GM12878 (cell line): ENCODE data around the gene NUMB. TPM values are rescaled to one million over a fixed set of nuclear protein-coding genes. Genes with fewer than 3 reads are reported as not detected.

Source experiments
- ATAC-seq: fragments of 200-7000 bp; cut with Tn5 transposase; 3 replicates; pipeline ENCODE4 v1.9.1; 2020; ENCODE audit warnings: mild to moderate bottlenecking, moderate library complexity
- BruUV-seq: library from RNA; stranded (reverse); fragments of 400-500 nt; replicated peaks from 2 replicates; lab custom pipeline; 2021; lab: Mats Ljungman, UMichigan
- CTCF ChIA-PET: fragments of 300-600 bp; sonication (Branson Sonifier 250); formaldehyde crosslinking; extraction: SDS; loops from one replicate; lab custom pipeline; 2021; ENCODE audit warnings: inconsistent platforms; lab: Yijun Ruan, JAX
- POLR2A ChIA-PET: fragments of 350-600 bp; formaldehyde crosslinking; extraction: SDS; loops from one replicate; lab custom pipeline; 2021; ENCODE audit warnings: inconsistent platforms; lab: Charles Lee
- RAD21 ChIA-PET: fragments of 300-600 bp; sonication (Branson Sonifier 250); formaldehyde crosslinking; loops from one replicate; lab custom pipeline; 2023; ENCODE audit warnings: antibody characterized with exemption; ENCODE audit not compliant: unreplicated experiment; lab: Charles Lee
- SMC1A ChIA-PET: fragments of 300-600 bp; sonication (Branson Sonifier 250); formaldehyde crosslinking; loops from one replicate; lab custom pipeline; 2023; ENCODE audit not compliant: unreplicated experiment, uncharacterized antibody; lab: Charles Lee
- DNase-seq: peaks from one replicate; pipeline ENCODE4 v3.0.0-alpha.2; 2011; ENCODE audit warnings: low read depth, low spot score
- FAIRE-seq: peaks from 3 replicates; lab custom pipeline; 2011; peaks lifted over from hg19 to GRCh38; lab: Jason Lieb, UNC
- H2AFZ ChIP-seq: 2 replicates; pipeline ENCODE4 v1.6.0; 2011; ENCODE audit warnings: low read depth, low read length, control low read depth; ENCODE audit not compliant: control insufficient read depth
- H3K27ac ChIP-seq: 2 replicates; pipeline ENCODE4 v1.5.1; 2011; ENCODE audit warnings: control low read depth; ENCODE audit not compliant: control insufficient read depth, insufficient read depth
- H3K27me3 ChIP-seq, 2 experiments: replicated peaks in 1 of 2; 2 replicates each; pipeline versions ENCODE4 v1.6.0 to v1.6.1; 2011; ENCODE audit warnings: low read length in 1 of 2; ENCODE audit not compliant: control insufficient read depth in 2 of 2, insufficient read depth in 2 of 2
- H3K36me3 ChIP-seq, 2 experiments: 2 replicates each; pipeline ENCODE4 v1.5.1; 2011; ENCODE audit warnings: low read length in 1 of 2; ENCODE audit not compliant: control insufficient read depth in 2 of 2, insufficient read depth in 2 of 2
- H3K4me1 ChIP-seq: 2 replicates; pipeline ENCODE4 v1.6.1; 2011; ENCODE audit warnings: mild to moderate bottlenecking, low read length, moderate library complexity, mixed read lengths; ENCODE audit not compliant: control insufficient read depth, insufficient read depth
- H3K4me2 ChIP-seq: 2 replicates; pipeline ENCODE4 v1.6.0; 2011; ENCODE audit warnings: control low read depth; ENCODE audit not compliant: control insufficient read depth, insufficient read depth
- H3K4me3 ChIP-seq: fragments of 200-600 bp; sonication (generic); 2 replicates; pipeline ENCODE4 v1.5.1; 2016
- H3K79me2 ChIP-seq: 2 replicates; pipeline ENCODE4 v1.6.0; 2011; ENCODE audit warnings: low read length; ENCODE audit not compliant: control insufficient read depth, insufficient read depth
- H3K9ac ChIP-seq: 2 replicates; pipeline ENCODE4 v1.8.0; 2011; ENCODE audit warnings: low read length, control low read depth, mixed read lengths; ENCODE audit not compliant: control insufficient read depth, insufficient read depth
- H3K9me3 ChIP-seq: replicated peaks from 3 replicates; pipeline ENCODE4 v1.5.1; 2011; ENCODE audit warnings: mild to moderate bottlenecking, low read length; ENCODE audit not compliant: control insufficient read depth, insufficient read depth
- H4K20me1 ChIP-seq: 2 replicates; pipeline ENCODE4 v1.6.0; 2011; ENCODE audit not compliant: control insufficient read depth, insufficient read depth
- BMI1 ChIP-seq: fragments of 450-650 bp; IDR thresholded peaks from 2 replicates; pipeline ENCODE4 v1.6.1; 2016; ENCODE audit warnings: mild to moderate bottlenecking, moderate library complexity, borderline replicate concordance
- CREB1 ChIP-seq: IDR thresholded peaks from 2 replicates; pipeline ENCODE4 v1.6.1; 2012; ENCODE audit warnings: low read depth, mild to moderate bottlenecking, inconsistent platforms
- E2F4 ChIP-seq: IDR thresholded peaks from 2 replicates; pipeline ENCODE4 v1.6.1; 2012; ENCODE audit warnings: low read depth, low read length, improper control_type of control experiment
- FOXK2 ChIP-seq: fragments of 450-650 bp; IDR thresholded peaks from 2 replicates; pipeline ENCODE4 v1.6.1; 2017; ENCODE audit warnings: mild to moderate bottlenecking, moderate library complexity
- KDM1A ChIP-seq: fragments of 200-600 bp; sonication (generic); IDR thresholded peaks from 2 replicates; pipeline ENCODE4 v1.6.1; 2016; ENCODE audit warnings: borderline replicate concordance
- MXI1 ChIP-seq: fragments of 150-350 bp; IDR thresholded peaks from 2 replicates; pipeline ENCODE4 v1.6.1; 2011; ENCODE audit warnings: low read depth, mild to moderate bottlenecking, inconsistent platforms, low read length, improper control_type of control experiment
- NRF1 ChIP-seq: conservative IDR thresholded peaks from 2 replicates; pipeline ENCODE4 v1.6.1; 2011; ENCODE audit warnings: mild to moderate bottlenecking, low read depth, low read length, improper control_type of control experiment
- RELA ChIP-seq: fragments of 450-650 bp; IDR thresholded peaks from 2 replicates; pipeline ENCODE4 v1.8.0; 2014; ENCODE audit warnings: borderline replicate concordance; ENCODE audit not compliant: partially characterized antibody
- SMAD1 ChIP-seq: fragments of 450-650 bp; IDR thresholded peaks from 2 replicates; pipeline ENCODE4 v1.6.1; 2018; ENCODE audit warnings: mild to moderate bottlenecking, low read depth; ENCODE audit not compliant: partially characterized antibody
- SPI1 ChIP-seq: IDR thresholded peaks from 2 replicates; pipeline ENCODE4 v1.6.1; 2011; ENCODE audit warnings: low read depth, mild to moderate bottlenecking, low read length, moderate library complexity, borderline replicate concordance; ENCODE audit not compliant: insufficient read depth
- SRF ChIP-seq, 2 experiments: IDR thresholded peaks; 2 replicates each; pipeline ENCODE4 v1.6.1; 2011; ENCODE audit warnings: low read depth in 2 of 2, low read length in 2 of 2, mild to moderate bottlenecking in 1 of 2, moderate library complexity in 1 of 2
- TCF7 ChIP-seq: IDR thresholded peaks from 2 replicates; pipeline ENCODE4 v1.6.1; 2014; ENCODE audit warnings: antibody characterized with exemption, borderline replicate concordance
- WGBS: methylation state at CpG from one replicate; pipeline ENCODE4 v1.1.6; 2016; ENCODE audit warnings: low lambda C conversion rate; ENCODE audit not compliant: insufficient replicate concordance, insufficient coverage; ENCODE audit errors: missing lambda C conversion rate; 5-methylcytosine and 5-hydroxymethylcytosine counted together
- in situ Hi-C: fragments of 300-500 bp; cut with MboI; formaldehyde crosslinking; loops from 9 replicates; pipeline ENCODE4 v1.14.3; 2018; ENCODE audit warnings: mixed read lengths
- intact Hi-C: fragments of 100-400 bp; cut with micrococcal nuclease; formaldehyde crosslinking; loops from one replicate; pipeline ENCODE4 v1.14.2; 2022; ENCODE audit not compliant: unreplicated experiment
- polyA plus RNA-seq, 11 experiments: library from polyadenylated mRNA; depleted of rRNA in 4 of 11; unstranded in 6 of 11; stranded (reverse) in 5 of 11; fragments of >200 nt; fragmentation: Nextera tagmentation in 4 of 11; fragmentation: Illumina TruSeq in 1 of 11; extraction: Ambion mirVana in 4 of 11; extraction: Trizol in 1 of 11; gene quantifications; 1 replicate in 1 of 11; 2 replicates in 10 of 11; pipeline versions ENCODE4 v1.2.1 to v1.2.3, GENCODE V29; 2011 to 2016; ENCODE audit warnings: inconsistent platforms in 2 of 11, missing spikeins in 2 of 11, low read depth in 1 of 11
- total RNA-seq, 4 experiments: library from RNA; depleted of rRNA in 3 of 4; stranded (reverse); fragments of >200 nt in 3 of 4; fragmentation: Illumina TruSeq in 1 of 4; extraction: Trizol in 1 of 4; gene quantifications; 2 replicates each; pipeline versions ENCODE4 v1.2.1 to v1.2.3, GENCODE V29; 2013 to 2021
- TF ChIP-seq, protein P1 (sequence below): IDR thresholded peaks from 2 replicates; pipeline ENCODE4 v1.6.1; 2012; ENCODE audit warnings: low read length, inconsistent platforms
- TF ChIP-seq, protein P2 (sequence below): fragments of 450-650 bp; conservative IDR thresholded peaks from 2 replicates; pipeline ENCODE4 v1.6.1; 2017; ENCODE audit warnings: mild to moderate bottlenecking, moderate library complexity

Gene NUMB
- total and polyA plus RNA-seq, 10 of the 15 experiments (the other 5 are each of a cell fraction or from before 2014, with no cell fraction given), result 22.0 to 147 (median 48.9) TPM

- TF ChIP-seq, protein P1, sequence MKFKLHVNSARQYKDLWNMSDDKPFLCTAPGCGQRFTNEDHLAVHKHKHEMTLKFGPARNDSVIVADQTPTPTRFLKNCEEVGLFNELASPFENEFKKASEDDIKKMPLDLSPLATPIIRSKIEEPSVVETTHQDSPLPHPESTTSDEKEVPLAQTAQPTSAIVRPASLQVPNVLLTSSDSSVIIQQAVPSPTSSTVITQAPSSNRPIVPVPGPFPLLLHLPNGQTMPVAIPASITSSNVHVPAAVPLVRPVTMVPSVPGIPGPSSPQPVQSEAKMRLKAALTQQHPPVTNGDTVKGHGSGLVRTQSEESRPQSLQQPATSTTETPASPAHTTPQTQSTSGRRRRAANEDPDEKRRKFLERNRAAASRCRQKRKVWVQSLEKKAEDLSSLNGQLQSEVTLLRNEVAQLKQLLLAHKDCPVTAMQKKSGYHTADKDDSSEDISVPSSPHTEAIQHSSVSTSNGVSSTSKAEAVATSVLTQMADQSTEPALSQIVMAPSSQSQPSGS, result no peak
- TF ChIP-seq SPI1, result no peak
- TF ChIP-seq, all 136 proteins: peak for 0
Measured at GRCh38 chr14:73422515-73422914, 35.8 kb downstream of the NUMB start (continued).

GRCh38 chr14:73418227-73418626 is 40.1 kb downstream of the NUMB start:
- ChIA-PET CTCF (no interaction called here), SMC1A (interaction anchor here (1.0 kb wide), 1 partner anchor 123 kb away, joined by 3 read pairs; no protein-coding TSS in a partner anchor), RAD21 (no interaction called here), POLR2A (interaction anchor here (0.5 kb wide), 1 partner anchor 69 kb away, joined by 3 read pairs; no protein-coding TSS in a partner anchor)
- DNase-seq (no peak), ATAC-seq (no peak), FAIRE-seq (no peak)
- H3K9ac ChIP-seq, result no peak overlapping the region
- H3K27ac ChIP-seq, result no peak overlapping the region
- in situ Hi-C loops (no loop called here), intact Hi-C loops (loop anchor here (5.0 to 10.0 kb wide), 2 partner anchors 39 to 123 kb away; partner anchors contain the start of gene NUMB)
- BruUV-seq, result no TSS peak
- H3K4me2 ChIP-seq, result no peak overlapping the region
- H3K79me2 ChIP-seq, result peaks cover 20% of the 10 kb centered on the region
- H3K27me3 ChIP-seq, result no peaks in the 10 kb centered on the region
- H4K20me1 ChIP-seq, result no peaks in the 10 kb centered on the region; the same call in 1 of the 2 replicates
- no peaks in the 10 kb centered on the region; the same call in 2 of the 3 replicates for H3K9me3 ChIP-seq
- TF ChIP-seq TCF7 (no peak), CREB1 (no peak), E2F4 (no peak), RELA (no peak), BMI1 (no peak), SMAD1 (no peak), FOXK2 (no peak), KDM1A (no peak), MXI1 (no peak), SRF (IDR thresholded peaks at IDR 0.05; ENCODE audit: low read depth in 2 of 2, low read length in 2 of 2) (no peak), NRF1 (no peak)
- TF ChIP-seq, protein P2, sequence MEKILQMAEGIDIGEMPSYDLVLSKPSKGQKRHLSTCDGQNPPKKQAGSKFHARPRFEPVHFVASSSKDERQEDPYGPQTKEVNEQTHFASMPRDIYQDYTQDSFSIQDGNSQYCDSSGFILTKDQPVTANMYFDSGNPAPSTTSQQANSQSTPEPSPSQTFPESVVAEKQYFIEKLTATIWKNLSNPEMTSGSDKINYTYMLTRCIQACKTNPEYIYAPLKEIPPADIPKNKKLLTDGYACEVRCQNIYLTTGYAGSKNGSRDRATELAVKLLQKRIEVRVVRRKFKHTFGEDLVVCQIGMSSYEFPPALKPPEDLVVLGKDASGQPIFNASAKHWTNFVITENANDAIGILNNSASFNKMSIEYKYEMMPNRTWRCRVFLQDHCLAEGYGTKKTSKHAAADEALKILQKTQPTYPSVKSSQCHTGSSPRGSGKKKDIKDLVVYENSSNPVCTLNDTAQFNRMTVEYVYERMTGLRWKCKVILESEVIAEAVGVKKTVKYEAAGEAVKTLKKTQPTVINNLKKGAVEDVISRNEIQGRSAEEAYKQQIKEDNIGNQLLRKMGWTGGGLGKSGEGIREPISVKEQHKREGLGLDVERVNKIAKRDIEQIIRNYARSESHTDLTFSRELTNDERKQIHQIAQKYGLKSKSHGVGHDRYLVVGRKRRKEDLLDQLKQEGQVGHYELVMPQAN, result no peak
- 100% methylated on average over 3 of the region's 3 CpGs for WGBS
- no peak overlapping the region for H2AFZ ChIP-seq
- peaks cover 19% of the 10 kb centered on the region for H3K4me1 ChIP-seq
- H3K4me3 ChIP-seq, result no peak overlapping the region
- H3K36me3 ChIP-seq, result peaks cover 2 to 7% of the 10 kb centered on the region in 2 experiments; a peak in 3 of 4 replicates
